ENCODE data around the gene HDAC4. TPM values are rescaled to one million over a fixed set of nuclear protein-coding genes. Genes with fewer than 3 reads are reported as not detected.

The HDAC4 gene
- total RNA-seq, 8 experiments from 2014 or later = 12.2 to 55.7 (median 18.1) TPM

- peak in 1 of 8 experiments; percentile 41 for ATAC-seq (replicated peaks in 6 of 8)
- no peak overlapping the region for H3K27ac ChIP-seq
- 93 to 100% (median 100%) methylated on average over 1 to 4 of the region's 4 CpGs; no CpG with 5 or more reads in 4 of the 10 experiments for WGBS, 10 experiments
- in situ Hi-C loops (cut with MboI; ENCODE audit: low pct_unique_long_range_greater_than_20kb in 2 of 9, low sequenced_read_pairs in 9 of 9, unreplicated experiment in 9 of 9) = no loop called here
- H3K4me1 ChIP-seq (replicated peaks in 1 of 2) = no peaks in the 10 kb centered on the region
- H3K4me3 ChIP-seq = no peak overlapping the region
Observed at GRCh38 chr2:239362507-239362906, 38.3 kb downstream of the HDAC4 start.

GRCh38 chr2:239361311-239361642 is 39.5 kb downstream of the HDAC4 start:
- no peak overlapping the region for H3K27ac ChIP-seq
- ATAC-seq (replicated peaks in 6 of 8) = peak in 2 of 8 experiments; percentile 32 to 39
- no peaks in the 10 kb centered on the region for H3K4me1 ChIP-seq (replicated peaks in 1 of 2)
- in situ Hi-C loops (cut with MboI; ENCODE audit: low pct_unique_long_range_greater_than_20kb in 2 of 9, low sequenced_read_pairs in 9 of 9, unreplicated experiment in 9 of 9) = no loop called here
- no peak overlapping the region for H3K4me3 ChIP-seq
- WGBS, 10 experiments = 33 to 100% (median 65%) methylated on average over 1 to 3 of the region's 3 CpGs

- H3K27ac ChIP-seq = no peak overlapping the region
- H3K4me1 ChIP-seq (replicated peaks in 1 of 2) = no peaks in the 10 kb centered on the region
- WGBS, 10 experiments = 66 to 100% (median 83%) methylated on average over 1 to 13 of the region's 19 CpGs; no CpG with 5 or more reads in 3 of the 10 experiments
- in situ Hi-C loops (cut with MboI; ENCODE audit: low pct_unique_long_range_greater_than_20kb in 2 of 9, low sequenced_read_pairs in 9 of 9, unreplicated experiment in 9 of 9) = no loop called here
- peak in 1 of 8 experiments; percentile 12 for ATAC-seq (replicated peaks in 6 of 8)
- no peak overlapping the region for H3K4me3 ChIP-seq
Observed at GRCh38 chr2:239360421-239361310, 40.2 kb downstream of the HDAC4 start.

- in situ Hi-C loops (cut with MboI; ENCODE audit: low pct_unique_long_range_greater_than_20kb in 2 of 9, low sequenced_read_pairs in 9 of 9, unreplicated experiment in 9 of 9) = no loop called here
- H3K27ac ChIP-seq = no peak overlapping the region
- 94 to 100% (median 96%) methylated on average over 1 to 8 of the region's 11 CpGs; no CpG with 5 or more reads in 5 of the 10 experiments for WGBS, 10 experiments
- no peaks in the 10 kb centered on the region for H3K4me1 ChIP-seq (replicated peaks in 1 of 2)
- no peak overlapping the region for H3K4me3 ChIP-seq
- no peak for ATAC-seq (replicated peaks in 6 of 8)
Observed at GRCh38 chr2:239360008-239360407, 40.8 kb downstream of the HDAC4 start.

- 0 to 100% (median 90%) methylated on average over 1 to 13 of the region's 20 CpGs; no CpG with 5 or more reads in 2 of the 10 experiments for WGBS, 10 experiments
- Histone ChIP-seq H3K4me1 (replicated peaks in 1 of 2) (no peaks in the 10 kb centered on the region), H3K27ac (no peak overlapping the region), H3K4me3 (no peak overlapping the region)
- peak in 2 of 8 experiments; percentile 52 to 71 for ATAC-seq (replicated peaks in 6 of 8)
- in situ Hi-C loops (cut with MboI; ENCODE audit: low pct_unique_long_range_greater_than_20kb in 2 of 9, low sequenced_read_pairs in 9 of 9, unreplicated experiment in 9 of 9) = no loop called here
Observed at GRCh38 chr2:239359196-239359912, 41.5 kb downstream of the HDAC4 start.

- WGBS, 10 experiments = 50 to 100% (median 90%) methylated on average over 5 to 15 of the region's 18 CpGs
- Histone ChIP-seq H3K27ac (no peak overlapping the region), H3K4me1 (replicated peaks in 1 of 2) (peaks cover 0 to 3% of the 10 kb centered on the region in 2 donors), H3K4me3 (no peak overlapping the region)
- peak in 3 of 8 experiments; percentile 19 to 50 (median 34) for ATAC-seq (replicated peaks in 6 of 8)
- in situ Hi-C loops (cut with MboI; ENCODE audit: low pct_unique_long_range_greater_than_20kb in 2 of 9, low sequenced_read_pairs in 9 of 9, unreplicated experiment in 9 of 9) = no loop called here
Observed at GRCh38 chr2:239358062-239358754, 42.6 kb downstream of the HDAC4 start.

GRCh38 chr2:239355724-239356123 is 45.1 kb downstream of the HDAC4 start:
- Histone ChIP-seq H3K4me3 (no peak overlapping the region), H3K4me1 (replicated peaks in 1 of 2) (peaks cover 0 to 3% of the 10 kb centered on the region in 2 donors), H3K27ac (no peak overlapping the region)
- 40 to 100% (median 90%) methylated on average over 1 to 3 of the region's 3 CpGs; no CpG with 5 or more reads in 2 of the 10 experiments for WGBS, 10 experiments
- in situ Hi-C loops (cut with MboI; ENCODE audit: low pct_unique_long_range_greater_than_20kb in 2 of 9, low sequenced_read_pairs in 9 of 9, unreplicated experiment in 9 of 9) = no loop called here
- ATAC-seq (replicated peaks in 6 of 8) = no peak

GRCh38 chr2:239355139-239355538 is 45.7 kb downstream of the HDAC4 start:
- in situ Hi-C loops (cut with MboI; ENCODE audit: low pct_unique_long_range_greater_than_20kb in 2 of 9, low sequenced_read_pairs in 9 of 9, unreplicated experiment in 9 of 9) = no loop called here
- Histone ChIP-seq H3K4me3 (no peak overlapping the region), H3K27ac (no peak overlapping the region), H3K4me1 (replicated peaks in 1 of 2) (peaks cover 0 to 3% of the 10 kb centered on the region in 2 donors)
- no peak for ATAC-seq (replicated peaks in 6 of 8)
- WGBS, 10 experiments = 11 to 100% (median 89%) methylated on average over 1 to 2 of the region's 2 CpGs; no CpG with 5 or more reads in 2 of the 10 experiments

GRCh38 chr2:239354791-239355136 is 46.1 kb downstream of the HDAC4 start:
- in situ Hi-C loops (cut with MboI; ENCODE audit: low pct_unique_long_range_greater_than_20kb in 2 of 9, low sequenced_read_pairs in 9 of 9, unreplicated experiment in 9 of 9) = no loop called here
- ATAC-seq (replicated peaks in 6 of 8) = no peak
- peaks cover 0 to 3% of the 10 kb centered on the region in 2 donors for H3K4me1 ChIP-seq (replicated peaks in 1 of 2)
- no peak overlapping the region for H3K4me3 ChIP-seq
- H3K27ac ChIP-seq = no peak overlapping the region
- 0 to 100% (median 95%) methylated on average over 1 to 2 of the region's 2 CpGs; no CpG with 5 or more reads in 1 of the 10 experiments for WGBS, 10 experiments

- no peak overlapping the region for H3K4me3 ChIP-seq
- WGBS, 10 experiments = 65 to 100% (median 93%) methylated on average over 1 to 7 of the region's 7 CpGs; no CpG with 5 or more reads in 1 of the 10 experiments
- H3K27ac ChIP-seq = peak overlapping the region in 1 of 2 donors; percentile 24
- in situ Hi-C loops (cut with MboI; ENCODE audit: low pct_unique_long_range_greater_than_20kb in 2 of 9, low sequenced_read_pairs in 9 of 9, unreplicated experiment in 9 of 9) = no loop called here
- H3K4me1 ChIP-seq (replicated peaks in 1 of 2) = peaks cover 0 to 3% of the 10 kb centered on the region in 2 donors
- peak in 3 of 8 experiments; percentile 15 to 25 (median 24) for ATAC-seq (replicated peaks in 6 of 8)
Observed at GRCh38 chr2:239354132-239354790, 46.6 kb downstream of the HDAC4 start.

- Histone ChIP-seq H3K4me1 (replicated peaks in 1 of 2) (peaks cover 0 to 3% of the 10 kb centered on the region in 2 donors), H3K4me3 (no peak overlapping the region), H3K27ac (peak overlapping the region in 1 of 2 donors; percentile 24)
- in situ Hi-C loops (cut with MboI; ENCODE audit: low pct_unique_long_range_greater_than_20kb in 2 of 9, low sequenced_read_pairs in 9 of 9, unreplicated experiment in 9 of 9) = no loop called here
- 93 to 100% (median 94%) methylated on average over 2 to 5 of the region's 5 CpGs; no CpG with 5 or more reads in 2 of the 10 experiments for WGBS, 10 experiments
- ATAC-seq (replicated peaks in 6 of 8) = peak in 2 of 8 experiments; percentile 46 to 52
Observed at GRCh38 chr2:239353692-239354091, 47.1 kb downstream of the HDAC4 start.

- in situ Hi-C loops (cut with MboI; ENCODE audit: low pct_unique_long_range_greater_than_20kb in 2 of 9, low sequenced_read_pairs in 9 of 9, unreplicated experiment in 9 of 9) = no loop called here
- 86 to 100% (median 97%) methylated on average over 6 to 11 of the region's 14 CpGs; no CpG with 5 or more reads in 6 of the 10 experiments for WGBS, 10 experiments
- H3K4me3 ChIP-seq = no peak overlapping the region
- ATAC-seq (replicated peaks in 6 of 8) = no peak
- H3K27ac ChIP-seq = no peak overlapping the region
- H3K4me1 ChIP-seq (replicated peaks in 1 of 2) = peaks cover 0 to 3% of the 10 kb centered on the region in 2 donors
Observed at GRCh38 chr2:239351687-239352086, 49.1 kb downstream of the HDAC4 start.

Data from motor neuron (in vitro differentiated cells).